Measurements from ENCODE around the gene COL4A2. TPM values are rescaled to one million over a fixed set of nuclear protein-coding genes. Genes with fewer than 3 reads are reported as not detected.

The COL4A2 gene
- total RNA-seq, 1 donor from 2014 or later: 273 TPM

- Histone ChIP-seq H3K27ac (peak overlapping the region; percentile 60), H3K4me3 (peak overlapping the region; percentile 3), H3K36me3 (no peaks in the 10 kb centered on the region), H3K27me3 (no peaks in the 10 kb centered on the region), H3K4me1 (peaks cover 32% of the 10 kb centered on the region), H3K9me3 (no peaks in the 10 kb centered on the region)
- no peak for ATAC-seq
- intact Hi-C loops (cut with DNase I): no loop called here
- TF ChIP-seq, protein P1, sequence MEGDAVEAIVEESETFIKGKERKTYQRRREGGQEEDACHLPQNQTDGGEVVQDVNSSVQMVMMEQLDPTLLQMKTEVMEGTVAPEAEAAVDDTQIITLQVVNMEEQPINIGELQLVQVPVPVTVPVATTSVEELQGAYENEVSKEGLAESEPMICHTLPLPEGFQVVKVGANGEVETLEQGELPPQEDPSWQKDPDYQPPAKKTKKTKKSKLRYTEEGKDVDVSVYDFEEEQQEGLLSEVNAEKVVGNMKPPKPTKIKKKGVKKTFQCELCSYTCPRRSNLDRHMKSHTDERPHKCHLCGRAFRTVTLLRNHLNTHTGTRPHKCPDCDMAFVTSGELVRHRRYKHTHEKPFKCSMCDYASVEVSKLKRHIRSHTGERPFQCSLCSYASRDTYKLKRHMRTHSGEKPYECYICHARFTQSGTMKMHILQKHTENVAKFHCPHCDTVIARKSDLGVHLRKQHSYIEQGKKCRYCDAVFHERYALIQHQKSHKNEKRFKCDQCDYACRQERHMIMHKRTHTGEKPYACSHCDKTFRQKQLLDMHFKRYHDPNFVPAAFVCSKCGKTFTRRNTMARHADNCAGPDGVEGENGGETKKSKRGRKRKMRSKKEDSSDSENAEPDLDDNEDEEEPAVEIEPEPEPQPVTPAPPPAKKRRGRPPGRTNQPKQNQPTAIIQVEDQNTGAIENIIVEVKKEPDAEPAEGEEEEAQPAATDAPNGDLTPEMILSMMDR (IDR thresholded peaks at IDR 0.05): no peak
- DNase-seq: no peak
Observed at GRCh38 chr13:110556224-110556606, 249.1 kb downstream of the COL4A2 start.

DNA sequence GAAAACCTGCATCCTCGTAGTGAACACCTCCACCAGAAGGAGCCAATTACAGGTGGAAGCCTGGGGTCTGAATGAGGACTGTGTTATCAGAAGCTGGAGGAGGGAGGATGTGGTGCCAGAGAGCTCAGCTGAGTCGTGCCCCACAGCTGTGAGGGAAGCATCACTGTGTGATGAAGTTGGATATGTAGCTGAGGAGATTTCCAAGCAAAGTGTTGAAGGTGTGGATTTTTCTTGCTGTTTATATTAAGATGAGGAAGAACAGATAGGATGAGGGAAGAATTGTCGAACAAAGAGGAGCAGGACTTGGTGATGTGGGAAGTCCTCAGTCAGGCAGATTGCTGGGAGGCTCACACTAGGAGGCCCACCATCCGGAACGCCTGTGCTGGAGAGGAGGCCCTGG, 250.0 kb downstream of the COL4A2 start:
- intact Hi-C loops (cut with DNase I): no loop called here

GRCh38 chr13:110557610-110558305, 250.7 kb downstream of the COL4A2 start:
- no peaks in the 10 kb centered on the region for H3K9me3 ChIP-seq
- no peaks in the 10 kb centered on the region for H3K27me3 ChIP-seq
- H3K27ac ChIP-seq: peak overlapping the region; percentile 94
- DNase-seq: peak; percentile 93
- H3K4me3 ChIP-seq: no peak overlapping the region
- peaks cover 35% of the 10 kb centered on the region for H3K4me1 ChIP-seq
- intact Hi-C loops (cut with DNase I): no loop called here
- no peaks in the 10 kb centered on the region for H3K36me3 ChIP-seq
- ATAC-seq: peak; percentile 48
- TF ChIP-seq, protein P1 (IDR thresholded peaks at IDR 0.05): no peak

More for the DNA sequence above, 250.0 kb downstream of the COL4A2 start:
- TF ChIP-seq, protein P1 (IDR thresholded peaks at IDR 0.05): no peak
- H3K27me3 ChIP-seq: no peaks in the 10 kb centered on the region
- H3K36me3 ChIP-seq: no peaks in the 10 kb centered on the region
- no peaks in the 10 kb centered on the region for H3K9me3 ChIP-seq
- no peak for ATAC-seq
- H3K27ac ChIP-seq: peak overlapping the region; percentile 94
- H3K4me1 ChIP-seq: peaks cover 28% of the 10 kb centered on the region
- DNase-seq: no peak
- no peak overlapping the region for H3K4me3 ChIP-seq

DNA sequence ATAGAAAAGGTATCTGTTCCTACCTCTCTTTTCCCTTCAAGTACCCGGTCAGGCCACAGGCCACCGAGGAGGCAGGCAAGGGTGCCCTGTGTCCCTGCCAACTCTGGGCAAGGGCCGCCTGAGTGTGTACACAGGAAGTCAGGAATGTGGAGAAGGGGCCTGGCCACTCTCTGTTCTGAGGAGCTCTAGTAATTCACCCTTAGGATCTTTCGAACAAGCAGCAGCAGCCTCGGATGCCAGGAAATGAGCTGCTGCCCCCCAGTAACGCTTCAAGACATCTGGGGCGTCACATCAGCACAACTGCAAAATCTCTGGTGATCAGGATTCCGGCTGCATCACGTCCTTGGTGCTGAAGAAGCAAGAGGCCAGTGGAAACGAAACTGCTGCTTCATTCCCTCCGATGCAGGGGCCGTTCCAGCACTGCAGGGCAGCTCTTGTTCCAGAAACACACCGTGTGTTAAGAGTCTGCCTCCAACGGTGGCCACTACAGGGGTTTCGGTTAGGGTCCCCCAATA, 252.4 kb downstream of the COL4A2 start:
- peaks cover 31% of the 10 kb centered on the region for H3K4me1 ChIP-seq
- peak; percentile 92 for DNase-seq
- no peaks in the 10 kb centered on the region for H3K27me3 ChIP-seq
- peak; percentile 67 for ATAC-seq
- H3K36me3 ChIP-seq: no peaks in the 10 kb centered on the region
- peak overlapping the region; percentile 92 for H3K4me3 ChIP-seq
- intact Hi-C loops (cut with DNase I): no loop called here
- no peaks in the 10 kb centered on the region for H3K9me3 ChIP-seq
- TF ChIP-seq, protein P1 (IDR thresholded peaks at IDR 0.05): no peak
- peak overlapping the region; percentile 94 for H3K27ac ChIP-seq

DNA sequence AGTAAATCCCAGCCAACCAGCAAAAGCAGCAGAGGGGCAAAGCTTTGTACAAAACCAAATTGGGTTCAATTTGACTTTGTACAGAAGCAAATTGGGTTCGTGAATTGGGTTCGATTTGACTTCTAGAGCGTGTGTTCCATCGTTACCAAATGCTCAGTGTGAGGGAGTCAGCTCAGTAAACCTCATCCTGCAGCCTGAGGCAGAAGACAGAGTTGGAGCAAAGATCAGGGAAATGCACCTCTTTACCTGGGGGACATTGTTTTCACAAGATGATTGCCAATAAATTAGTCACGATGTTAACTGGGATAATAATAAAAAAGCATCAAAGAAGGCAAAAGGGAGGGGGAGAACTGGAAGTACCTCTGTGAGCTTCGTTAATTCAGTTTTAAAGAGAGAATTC, 252.9 kb downstream of the COL4A2 start:
- Histone ChIP-seq H3K9me3 (no peaks in the 10 kb centered on the region), H3K4me1 (peaks cover 26% of the 10 kb centered on the region), H3K4me3 (peak overlapping the region; percentile 92), H3K27ac (peak overlapping the region; percentile 94), H3K36me3 (no peaks in the 10 kb centered on the region), H3K27me3 (no peaks in the 10 kb centered on the region)
- intact Hi-C loops (cut with DNase I): no loop called here
- TF ChIP-seq, protein P1 (IDR thresholded peaks at IDR 0.05): no peak
- DNase-seq (no peak), ATAC-seq (no peak)
